NCI-H82 treated with DMSO at 0.1 percent for 48 hours (cell line): ENCODE results near the gene GNB1L.
"Not testable (repeated sequence)": the region's sequence is repeated elsewhere in the genome, so short reads cannot be mapped to it uniquely, and the experiment has no call there.

Experiments
- DNase-seq: peaks from one replicate; lab custom pipeline; 2025; ENCODE audit not compliant: unreplicated experiment; lab: John Stamatoyannopoulos, UW

The GNB1L gene

DNA sequence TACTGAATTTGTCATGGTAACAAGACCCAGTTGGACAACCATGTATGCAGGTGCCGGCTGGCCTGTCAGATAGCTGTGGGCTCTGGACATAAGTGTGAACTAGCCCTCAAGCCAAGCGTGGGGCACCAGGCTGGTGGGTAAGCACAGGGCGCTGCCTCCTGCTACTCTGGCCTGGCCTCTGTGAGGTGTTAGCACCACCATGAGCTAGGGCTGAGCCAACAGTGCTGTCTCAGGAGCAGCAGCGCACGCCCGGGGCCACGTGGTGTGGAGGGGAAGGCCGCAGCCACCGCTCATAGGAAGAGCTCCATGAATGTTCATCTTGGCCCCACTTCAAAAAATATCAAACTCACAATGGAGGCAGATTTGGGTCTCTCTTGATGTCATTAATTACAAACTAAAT lies 35.3 kb upstream of the GNB1L start:
- DNase-seq = no peak

GRCh38 chr22:19888131-19888746 lies 33.6 kb upstream of the GNB1L start:
- DNase-seq = no peak

- DNase-seq = no peak
These were observed 32.7 kb upstream of the GNB1L start for GRCh38 chr22:19887256-19887985.

GRCh38 chr22:19886605-19887255 lies 32.1 kb upstream of the GNB1L start:
- DNase-seq = no peak

DNA sequence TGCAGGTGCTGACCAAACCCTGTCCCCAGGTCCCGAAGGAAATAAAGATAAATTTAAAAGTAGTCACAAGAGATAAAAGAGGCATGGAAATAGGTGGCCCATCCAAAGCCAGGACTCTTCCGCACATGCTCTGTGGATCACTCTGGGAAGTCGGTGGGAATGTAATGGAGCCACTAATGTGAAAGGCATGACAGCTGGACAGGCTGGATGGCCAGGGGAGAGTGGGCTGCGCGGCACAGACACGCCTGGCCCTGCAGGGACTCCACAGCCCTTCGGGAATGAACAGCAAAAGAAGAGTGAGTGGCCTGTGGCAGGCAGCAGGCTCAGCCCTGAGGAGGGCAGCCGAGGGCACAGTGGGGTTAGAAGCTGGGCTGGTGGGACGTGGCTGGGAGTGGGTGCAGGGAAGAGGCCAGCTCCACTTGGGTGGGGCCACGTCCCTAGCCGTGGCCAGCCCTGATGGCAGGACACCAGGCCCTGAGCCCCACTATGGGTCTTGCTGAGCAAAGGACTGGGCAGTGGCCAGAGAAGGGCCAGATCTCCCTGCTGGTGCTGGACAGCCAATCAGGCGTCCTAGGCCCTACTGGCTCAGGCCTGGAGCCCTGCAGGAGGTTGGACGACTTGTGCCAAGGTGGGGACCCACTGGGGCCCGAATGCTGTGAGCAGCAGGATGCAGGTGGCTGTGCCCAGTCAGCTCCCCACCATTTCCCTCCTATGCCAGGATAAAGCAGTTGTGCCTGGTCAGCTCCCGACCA lies 31.3 kb upstream of the GNB1L start:
- DNase-seq = no peak

DNA sequence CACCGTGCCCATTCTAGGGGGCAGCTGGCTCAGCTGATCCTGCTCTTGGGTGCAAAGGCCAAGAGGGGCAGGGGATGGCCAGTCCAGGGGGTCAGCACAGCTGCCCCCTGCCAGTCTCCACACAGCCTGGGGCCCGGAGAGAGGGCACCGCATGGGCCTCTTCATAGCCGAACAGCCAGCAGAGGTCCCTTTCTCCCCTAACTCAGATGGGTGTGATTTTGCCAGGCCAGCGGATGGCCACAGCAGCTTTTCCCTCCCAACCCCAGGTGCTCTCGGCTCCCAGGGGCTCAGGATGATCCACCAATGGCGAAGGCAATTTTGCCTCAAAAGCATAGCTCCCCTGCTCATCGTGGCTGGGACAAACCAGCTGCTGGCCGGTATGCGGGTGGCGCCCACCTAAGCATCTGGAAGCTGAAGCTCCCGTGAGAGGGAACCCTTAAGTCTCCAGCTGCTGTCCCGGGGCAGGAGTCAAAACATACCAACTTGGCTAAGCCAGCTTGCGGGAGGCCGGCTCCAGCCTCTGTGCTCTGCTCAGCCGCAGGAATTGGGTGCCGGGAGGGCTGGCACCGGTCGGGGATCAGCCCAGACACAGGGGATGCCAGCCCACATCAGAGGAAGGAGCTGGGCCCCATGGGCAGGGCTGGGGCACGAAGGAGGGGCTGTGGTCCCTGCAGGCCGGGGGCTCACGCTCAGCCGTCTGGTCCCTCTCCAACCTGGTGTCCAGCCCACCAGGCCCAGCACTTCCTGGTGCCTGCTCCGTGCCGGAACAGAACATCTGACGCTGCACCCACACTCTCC lies 30.5 kb upstream of the GNB1L start:
- DNase-seq = no peak

DNA sequence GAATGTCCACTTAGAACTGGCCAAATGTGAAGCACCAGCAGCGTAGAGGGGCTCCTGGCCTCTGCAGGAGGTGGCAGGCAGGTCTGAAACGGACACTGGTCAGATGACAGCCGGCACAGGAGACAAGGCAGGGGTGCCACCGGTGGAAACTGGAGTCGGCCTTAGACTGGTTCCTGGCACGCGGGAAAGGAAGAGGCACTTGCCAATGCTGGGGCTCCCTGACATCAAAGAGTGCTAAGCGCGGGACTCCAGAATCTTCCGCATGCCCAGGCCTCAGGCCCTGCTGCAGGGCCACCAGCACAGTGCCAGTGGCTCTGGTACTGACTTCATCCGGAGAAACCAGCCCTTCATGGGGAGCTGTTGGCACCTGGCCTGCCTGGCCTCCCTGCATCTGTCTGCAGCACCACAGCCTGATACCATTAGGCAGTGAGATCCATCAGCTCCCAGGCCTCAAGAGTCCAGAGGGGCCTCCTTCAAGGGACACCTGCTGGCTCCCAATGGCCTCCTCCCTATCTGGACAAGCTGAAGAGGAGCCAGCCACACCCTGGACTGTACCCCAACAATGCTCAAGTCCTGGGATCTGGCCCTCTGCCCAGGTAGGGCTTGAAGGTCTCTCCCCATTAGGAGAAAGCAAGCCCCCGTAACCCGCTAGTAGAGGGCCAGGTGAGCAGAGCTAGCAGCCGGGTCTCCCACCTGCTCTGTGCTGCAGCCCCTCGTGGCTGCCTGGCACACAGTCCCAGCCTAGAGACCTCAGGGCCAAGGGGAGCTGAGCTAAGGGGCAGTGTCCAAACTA lies 29.7 kb upstream of the GNB1L start:
- DNase-seq = no peak

DNA sequence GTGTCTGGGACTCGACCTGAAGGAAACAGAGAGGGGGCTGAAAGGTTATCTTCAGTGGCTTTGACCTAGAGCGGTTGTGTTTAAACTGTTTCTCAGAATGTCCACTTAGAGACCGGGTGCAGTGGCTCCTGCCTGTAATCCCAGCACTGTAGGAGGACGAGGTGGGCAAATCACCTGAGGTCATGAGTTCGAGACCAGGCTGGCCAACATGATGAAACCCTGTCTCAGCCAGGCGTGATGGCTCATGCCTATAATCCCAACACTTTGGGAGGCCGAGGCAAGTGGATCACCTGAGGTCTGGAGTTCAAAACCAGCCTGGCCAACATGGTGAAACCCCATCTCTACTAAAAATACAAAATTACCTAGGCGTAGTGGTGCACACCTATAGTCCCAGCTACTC lies 28.8 kb upstream of the GNB1L start:
- not testable (repeated sequence) for DNase-seq

- no peak for DNase-seq
These were observed 28.0 kb upstream of the GNB1L start for GRCh38 chr22:19882446-19883381.

GRCh38 chr22:19880786-19881569 lies 26.3 kb upstream of the GNB1L start:
- no peak for DNase-seq

DNA sequence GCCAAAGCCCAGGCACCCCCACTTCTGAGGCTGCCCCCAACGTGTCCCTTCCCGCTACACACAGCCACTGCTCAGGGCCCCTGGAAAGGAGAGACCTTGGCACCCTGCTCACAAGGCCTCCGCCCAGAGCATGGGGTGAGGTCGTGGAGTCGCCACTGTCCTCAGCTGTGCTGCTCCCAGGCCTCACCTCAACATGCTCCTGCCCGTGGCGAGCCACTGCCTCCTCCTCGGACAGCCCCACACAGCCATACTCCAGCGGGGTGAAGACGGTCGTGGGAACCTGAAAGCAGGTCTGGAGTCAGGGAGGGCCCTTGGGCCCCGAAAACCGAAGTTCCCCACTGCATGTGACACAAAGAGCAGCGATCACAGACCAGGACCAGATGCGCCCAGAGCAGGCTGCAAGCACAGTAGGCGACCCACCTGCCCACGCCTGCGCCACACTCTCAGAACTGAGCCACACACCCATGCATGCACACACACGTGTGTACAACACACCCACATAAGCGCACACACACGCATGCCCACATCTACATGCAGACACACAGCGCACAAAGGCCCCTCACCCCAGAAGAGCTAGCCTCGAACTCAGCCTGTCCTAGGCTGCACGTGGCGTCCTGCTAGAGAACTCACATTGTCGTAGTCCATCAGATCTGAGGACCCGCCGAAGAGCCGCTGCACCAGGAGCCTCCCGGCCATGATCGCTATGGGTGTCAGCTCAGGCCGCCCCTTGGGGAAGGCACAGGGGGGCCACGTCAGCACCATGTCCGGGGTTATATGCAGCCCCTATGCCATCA lies 25.5 kb upstream of the GNB1L start:
- DNase-seq = no peak

DNA sequence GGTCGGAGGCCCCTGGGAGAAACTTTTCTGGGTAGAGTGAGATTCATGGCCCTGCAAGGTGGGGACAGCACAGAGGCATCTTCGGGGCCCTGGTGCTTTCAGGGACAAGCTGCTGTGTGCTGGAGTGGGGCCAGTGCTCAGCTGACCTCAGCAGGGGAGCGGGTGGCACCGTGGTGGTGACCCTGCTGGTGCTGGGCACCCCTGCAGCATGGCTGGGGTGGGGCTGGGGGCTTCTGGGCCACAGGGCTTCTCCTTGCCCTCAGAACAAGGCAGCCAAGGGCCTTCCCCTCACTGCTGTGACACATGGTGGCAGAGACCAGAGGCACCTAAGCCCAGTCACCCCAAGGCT lies 24.9 kb upstream of the GNB1L start:
- no peak for DNase-seq

DNA sequence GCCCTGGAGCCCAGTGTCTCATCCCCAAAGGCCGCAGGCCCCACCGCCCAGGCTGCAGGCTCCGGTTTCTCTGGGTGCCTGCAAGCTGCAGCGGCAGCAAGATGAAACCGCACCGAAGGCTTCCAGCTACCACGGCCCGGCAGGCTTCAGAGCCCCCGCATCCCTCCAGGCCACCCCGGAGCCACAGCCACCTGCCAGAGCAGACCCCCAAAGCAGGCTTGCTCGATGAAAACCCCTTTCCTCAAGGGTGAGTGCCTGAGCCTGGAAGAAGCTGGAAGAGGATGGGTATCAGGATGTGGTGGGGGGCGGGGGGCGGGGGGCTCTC lies 24.5 kb upstream of the GNB1L start:
- no peak for DNase-seq

GRCh38 chr22:19878461-19879245 lies 24.0 kb upstream of the GNB1L start:
- DNase-seq = no peak

- DNase-seq = no peak
These were observed 23.1 kb upstream of the GNB1L start for GRCh38 chr22:19877626-19878339.

GRCh38 chr22:19876941-19877625 lies 22.4 kb upstream of the GNB1L start:
- DNase-seq = no peak
